Sigmoid colon (tissue), 4 donors: ENCODE results near the gene ERG28.

Experiments used
- POLR2A ChIP-seq, 2 donors: fragments of 450-650 bp; IDR thresholded peaks; one replicate each; pipeline ENCODE4 v1.6.1; 2016; ENCODE audit warnings: antibody characterized with exemption in 2 of 2, mild to moderate bottlenecking in 2 of 2, moderate library complexity in 2 of 2
- POLR2AphosphoS5 ChIP-seq, 4 donors: sonication (generic); formaldehyde crosslinking; IDR thresholded peaks; one replicate each; pipeline ENCODE4 v1.6.1; 2017; ENCODE audit warnings: antibody characterized with exemption in 4 of 4
- TF ChIP-seq, protein P1 (sequence below), 4 experiments: fragments of 450-650 bp in 3 of 4; fragments of 200-600 bp in 1 of 4; IDR thresholded peaks; one replicate each; pipeline ENCODE4 v1.5.1; 2016 to 2019; ENCODE audit warnings: antibody characterized with exemption in 4 of 4, mild to moderate bottlenecking in 3 of 4, moderate library complexity in 2 of 4

DNA sequence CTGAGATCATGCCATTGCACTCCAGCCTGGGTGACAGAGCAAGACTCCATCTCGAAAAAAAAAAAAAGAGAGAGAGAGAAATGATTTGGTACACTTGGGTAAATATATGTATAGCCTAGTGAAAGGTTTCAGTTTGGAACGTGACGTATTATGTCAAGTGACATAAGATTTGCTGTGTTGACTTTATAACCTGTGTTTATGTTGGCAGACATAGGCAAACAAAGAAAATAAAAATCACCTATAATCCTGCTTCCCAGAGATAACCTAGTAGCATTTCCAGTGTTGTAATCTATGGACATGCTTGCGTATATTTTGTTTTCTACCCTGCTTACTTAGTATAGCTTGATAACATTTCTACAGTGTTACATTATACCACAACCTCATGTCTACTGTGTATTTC lies 16.7 kb downstream of the ERG28 start:
- TF ChIP-seq, protein P1, sequence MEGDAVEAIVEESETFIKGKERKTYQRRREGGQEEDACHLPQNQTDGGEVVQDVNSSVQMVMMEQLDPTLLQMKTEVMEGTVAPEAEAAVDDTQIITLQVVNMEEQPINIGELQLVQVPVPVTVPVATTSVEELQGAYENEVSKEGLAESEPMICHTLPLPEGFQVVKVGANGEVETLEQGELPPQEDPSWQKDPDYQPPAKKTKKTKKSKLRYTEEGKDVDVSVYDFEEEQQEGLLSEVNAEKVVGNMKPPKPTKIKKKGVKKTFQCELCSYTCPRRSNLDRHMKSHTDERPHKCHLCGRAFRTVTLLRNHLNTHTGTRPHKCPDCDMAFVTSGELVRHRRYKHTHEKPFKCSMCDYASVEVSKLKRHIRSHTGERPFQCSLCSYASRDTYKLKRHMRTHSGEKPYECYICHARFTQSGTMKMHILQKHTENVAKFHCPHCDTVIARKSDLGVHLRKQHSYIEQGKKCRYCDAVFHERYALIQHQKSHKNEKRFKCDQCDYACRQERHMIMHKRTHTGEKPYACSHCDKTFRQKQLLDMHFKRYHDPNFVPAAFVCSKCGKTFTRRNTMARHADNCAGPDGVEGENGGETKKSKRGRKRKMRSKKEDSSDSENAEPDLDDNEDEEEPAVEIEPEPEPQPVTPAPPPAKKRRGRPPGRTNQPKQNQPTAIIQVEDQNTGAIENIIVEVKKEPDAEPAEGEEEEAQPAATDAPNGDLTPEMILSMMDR (IDR thresholded peaks at IDR 0.05) = no peak
- no peak for TF ChIP-seq POLR2AphosphoS5 (IDR thresholded peaks at IDR 0.05)
- TF ChIP-seq POLR2A (IDR thresholded peaks at IDR 0.05) = no peak
